Neural cell (in vitro differentiated cells): ENCODE data around the gene RTP2. TPM values are rescaled to one million over a fixed set of nuclear protein-coding genes. Genes with fewer than 3 reads are reported as not detected.

Experiments
- H2AFZ ChIP-seq: fragments of 200-600, 300-800 bp; sonication (generic), shearing (Covaris generic); 2 replicates; pipeline ENCODE4 v1.6.0; 2014; ENCODE audit warnings: low read depth, mild to moderate bottlenecking, antibody characterized with exemption, low read length, moderate library complexity
- H3F3A ChIP-seq: fragments of 200-600 bp; shearing (Covaris generic); 2 replicates; pipeline ENCODE4 v1.6.1; 2016; ENCODE audit warnings: mild to moderate bottlenecking, moderate library complexity, mixed read lengths, antibody characterized with exemption, low read length; ENCODE audit not compliant: insufficient read depth, poor library complexity, severe bottlenecking
- H3K27ac ChIP-seq: fragments of 200-600, 300-800 bp; sonication (generic), shearing (Covaris generic); 2 replicates; pipeline ENCODE4 v1.5.1; 2014; ENCODE audit warnings: mild to moderate bottlenecking, low read length, moderate library complexity
- H3K27me3 ChIP-seq: fragments of 300-800, 200-600 bp; sonication (generic), shearing (Covaris generic); 2 replicates; pipeline ENCODE4 v1.6.0; 2014; ENCODE audit warnings: mild to moderate bottlenecking, low read depth, low read length, moderate library complexity; ENCODE audit not compliant: insufficient read depth
- H3K36me3 ChIP-seq: fragments of 300-800, 200-600 bp; sonication (generic), shearing (Covaris generic); 2 replicates; pipeline ENCODE4 v1.5.1; 2014; ENCODE audit warnings: mild to moderate bottlenecking, antibody characterized with exemption, low read length, moderate library complexity; ENCODE audit not compliant: insufficient read depth
- H3K4me2 ChIP-seq: fragments of 300-800, 200-600 bp; sonication (generic), shearing (Covaris generic); 2 replicates; pipeline ENCODE4 v1.6.0; 2014; ENCODE audit warnings: mild to moderate bottlenecking, low read length
- H3K4me3 ChIP-seq: fragments of 300-800, 200-600 bp; sonication (generic), shearing (Covaris generic); 2 replicates; pipeline ENCODE4 v1.5.1; 2014; ENCODE audit warnings: mild to moderate bottlenecking, low read length, moderate library complexity
- H3K79me2 ChIP-seq: fragments of 200-600 bp; shearing (Covaris generic); replicated peaks from 2 replicates; pipeline ENCODE4 v1.6.0; 2014; ENCODE audit warnings: mild to moderate bottlenecking, low read length, moderate library complexity; ENCODE audit not compliant: insufficient read depth
- H3K9ac ChIP-seq: fragments of 300-800, 200-600 bp; sonication (generic), shearing (Covaris generic); 2 replicates; pipeline ENCODE4 v1.6.1; 2016; ENCODE audit warnings: mild to moderate bottlenecking, low read length, mixed read lengths
- H3K9me2 ChIP-seq: fragments of 200-600 bp; shearing (Covaris generic); 2 replicates; pipeline ENCODE4 v1.6.1; 2016; ENCODE audit warnings: mild to moderate bottlenecking, low read length, mixed read lengths; ENCODE audit not compliant: insufficient read depth
- H3K9me3 ChIP-seq: fragments of 200-600, 300-800 bp; sonication (generic), shearing (Covaris generic); 2 replicates; pipeline ENCODE4 v1.6.1; 2016; ENCODE audit warnings: mild to moderate bottlenecking, mixed run types, low read length, moderate library complexity, mixed read lengths
- H4K20me1 ChIP-seq: fragments of 200-600 bp; shearing (Covaris generic); 2 replicates; pipeline ENCODE4 v1.6.1; 2016; ENCODE audit warnings: mild to moderate bottlenecking, mixed run types; ENCODE audit not compliant: insufficient read depth
- CTCF ChIP-seq: fragments of 450-650 bp; IDR thresholded peaks from 2 replicates; pipeline ENCODE4 v1.5.1; 2014; ENCODE audit warnings: antibody characterized with exemption, mild to moderate bottlenecking, moderate library complexity; ENCODE audit not compliant: poor library complexity, severe bottlenecking
- EP300 ChIP-seq: fragments of 450-650 bp; conservative IDR thresholded peaks from 2 replicates; pipeline ENCODE4 v1.6.1; 2014; ENCODE audit warnings: antibody characterized with exemption, mild to moderate bottlenecking, moderate library complexity; ENCODE audit not compliant: poor library complexity, severe bottlenecking
- EZH2 ChIP-seq: fragments of 200-600, 300-800 bp; shearing (Covaris generic), sonication (generic); IDR thresholded peaks from 2 replicates; pipeline ENCODE4 v1.6.1; 2014; ENCODE audit warnings: antibody characterized with exemption, low read length, borderline replicate concordance, mild to moderate bottlenecking; ENCODE audit not compliant: insufficient read depth, poor library complexity, severe bottlenecking
- MXI1 ChIP-seq: fragments of 450-650 bp; conservative IDR thresholded peaks from 2 replicates; pipeline ENCODE4 v1.6.1; 2014; ENCODE audit warnings: antibody characterized with exemption, mild to moderate bottlenecking; ENCODE audit not compliant: poor library complexity, severe bottlenecking
- POLR2AphosphoS5 ChIP-seq: IDR thresholded peaks from 2 replicates; pipeline ENCODE4 v1.6.1; 2012
- RAD21 ChIP-seq: fragments of 450-650 bp; conservative IDR thresholded peaks from 2 replicates; pipeline ENCODE4 v1.6.1; 2014; ENCODE audit warnings: antibody characterized with exemption, mild to moderate bottlenecking, moderate library complexity
- REST ChIP-seq: IDR thresholded peaks from 2 replicates; pipeline ENCODE4 v1.6.1; 2012; ENCODE audit warnings: borderline replicate concordance
- SMC3 ChIP-seq: fragments of 450-650 bp; conservative IDR thresholded peaks from 2 replicates; pipeline ENCODE4 v1.6.1; 2014; ENCODE audit warnings: antibody characterized with exemption, mild to moderate bottlenecking, moderate library complexity; ENCODE audit not compliant: poor library complexity
- TAF1 ChIP-seq: IDR thresholded peaks from 2 replicates; pipeline ENCODE4 v1.6.1; 2012; ENCODE audit warnings: low read depth
- polyA plus RNA-seq: library from polyadenylated mRNA; depleted of rRNA; stranded (reverse); fragments of >200 nt; gene quantifications from 2 replicates; pipeline ENCODE4 v1.2.3, GENCODE V29; 2014

The RTP2 gene
- polyA plus RNA-seq, 1 donor from 2014 or later, result not detected

- no peak overlapping the region for H2AFZ ChIP-seq
- H3K9ac ChIP-seq, result no peak overlapping the region
- no peaks in the 10 kb centered on the region for H3K36me3 ChIP-seq
- TF ChIP-seq SMC3 (no peak), EZH2 (no peak), EP300 (no peak), TAF1 (no peak), POLR2AphosphoS5 (no peak), CTCF (no peak), REST (no peak), MXI1 (no peak), RAD21 (no peak)
- H3K27me3 ChIP-seq, result no peaks in the 10 kb centered on the region
- H3K9me3 ChIP-seq, result no peaks in the 10 kb centered on the region
- no peaks in the 10 kb centered on the region for H4K20me1 ChIP-seq
- no peak overlapping the region for H3K4me3 ChIP-seq
- H3F3A ChIP-seq, result no peaks in the 10 kb centered on the region
- H3K4me2 ChIP-seq, result no peak overlapping the region
- no peaks in the 10 kb centered on the region for H3K9me2 ChIP-seq
- no peak overlapping the region for H3K27ac ChIP-seq
- no peaks in the 10 kb centered on the region for H3K79me2 ChIP-seq
Measured at GRCh38 chr3:187721055-187721454, 18.7 kb upstream of the RTP2 start.

- H4K20me1 ChIP-seq, result no peaks in the 10 kb centered on the region
- H3K27ac ChIP-seq, result no peak overlapping the region
- H3K36me3 ChIP-seq, result no peaks in the 10 kb centered on the region
- H3K4me2 ChIP-seq, result no peak overlapping the region
- no peaks in the 10 kb centered on the region for H3F3A ChIP-seq
- TF ChIP-seq POLR2AphosphoS5, result no peak
- no peak for TF ChIP-seq EP300
- TF ChIP-seq TAF1, result no peak
- no peak for TF ChIP-seq REST
- no peak for TF ChIP-seq CTCF
- no peak for TF ChIP-seq EZH2
- TF ChIP-seq MXI1, result no peak
- no peak for TF ChIP-seq SMC3
- TF ChIP-seq RAD21, result no peak
- H3K4me3 ChIP-seq, result no peak overlapping the region
- no peak overlapping the region for H3K9ac ChIP-seq
- no peak overlapping the region for H2AFZ ChIP-seq
- no peaks in the 10 kb centered on the region for H3K79me2 ChIP-seq
- H3K27me3 ChIP-seq, result no peaks in the 10 kb centered on the region
- H3K9me3 ChIP-seq, result no peaks in the 10 kb centered on the region
- H3K9me2 ChIP-seq, result no peaks in the 10 kb centered on the region
Measured at GRCh38 chr3:187720337-187720670, 17.9 kb upstream of the RTP2 start.
